Stimulated activated CD4-positive, alpha-beta T cell treated with anti-CD3 and anti-CD28 coated beads, TNF-alpha, amount 100 ng/mL, for 24 hours (primary cell): ENCODE measurements around the gene PLVAP.

ENCODE experiments used
- DNase-seq, 3 experiments: peaks; one replicate each; pipeline ENCODE4 v3.0.0-alpha.2; 2020; ENCODE audit warnings: low read depth in 3 of 3

Gene PLVAP

GRCh38 chr19:17334414-17335409 is 42.4 kb downstream of the PLVAP start, which contains the start of gene ANO8:
TSS of gene ANO8 (minus strand) at chr19:17334855. CDS start at chr19:17334670, 185 bp downstream.
- DNase-seq = peak; percentile 87 to 98 (median 93)

- peak; percentile 57 to 80 (median 73) for DNase-seq
These were observed 43.3 kb downstream of the PLVAP start for GRCh38 chr19:17333611-17334413.

GRCh38 chr19:17332677-17333581 is 44.2 kb downstream of the PLVAP start:
- DNase-seq = peak in 1 of 3 experiments; percentile 50

- DNase-seq = no peak
These were observed 44.8 kb downstream of the PLVAP start for GRCh38 chr19:17332360-17332676.

GRCh38 chr19:17331045-17331558 is 46.0 kb downstream of the PLVAP start:
- DNase-seq = no peak

- no peak for DNase-seq
These were observed 46.7 kb downstream of the PLVAP start for GRCh38 chr19:17330262-17331044.

- no peak for DNase-seq
These were observed 47.5 kb downstream of the PLVAP start for GRCh38 chr19:17329366-17330261.

- DNase-seq = no peak
These were observed 48.4 kb downstream of the PLVAP start for GRCh38 chr19:17328517-17329365.

- DNase-seq = peak in 1 of 3 experiments; percentile 63
These were observed 49.3 kb downstream of the PLVAP start for GRCh38 chr19:17327654-17328516.

- DNase-seq = no peak
These were observed 50.0 kb downstream of the PLVAP start for GRCh38 chr19:17327068-17327653.

- no peak for DNase-seq
These were observed 50.6 kb downstream of the PLVAP start for GRCh38 chr19:17326595-17326966.

- DNase-seq = no peak
These were observed 51.1 kb downstream of the PLVAP start for GRCh38 chr19:17325881-17326594.

- no peak for DNase-seq
These were observed 52.0 kb downstream of the PLVAP start for GRCh38 chr19:17325133-17325532.

GRCh38 chr19:17324357-17325114 is 52.6 kb downstream of the PLVAP start:
- no peak for DNase-seq

GRCh38 chr19:17323964-17324332 is 53.2 kb downstream of the PLVAP start:
- DNase-seq = no peak
